Measurements from ENCODE around the gene HPD. TPM values are rescaled to one million over a fixed set of nuclear protein-coding genes. Genes with fewer than 3 reads are reported as not detected.

Gene HPD
- total RNA-seq, 1 donor from 2014 or later: 1.3 TPM

DNA sequence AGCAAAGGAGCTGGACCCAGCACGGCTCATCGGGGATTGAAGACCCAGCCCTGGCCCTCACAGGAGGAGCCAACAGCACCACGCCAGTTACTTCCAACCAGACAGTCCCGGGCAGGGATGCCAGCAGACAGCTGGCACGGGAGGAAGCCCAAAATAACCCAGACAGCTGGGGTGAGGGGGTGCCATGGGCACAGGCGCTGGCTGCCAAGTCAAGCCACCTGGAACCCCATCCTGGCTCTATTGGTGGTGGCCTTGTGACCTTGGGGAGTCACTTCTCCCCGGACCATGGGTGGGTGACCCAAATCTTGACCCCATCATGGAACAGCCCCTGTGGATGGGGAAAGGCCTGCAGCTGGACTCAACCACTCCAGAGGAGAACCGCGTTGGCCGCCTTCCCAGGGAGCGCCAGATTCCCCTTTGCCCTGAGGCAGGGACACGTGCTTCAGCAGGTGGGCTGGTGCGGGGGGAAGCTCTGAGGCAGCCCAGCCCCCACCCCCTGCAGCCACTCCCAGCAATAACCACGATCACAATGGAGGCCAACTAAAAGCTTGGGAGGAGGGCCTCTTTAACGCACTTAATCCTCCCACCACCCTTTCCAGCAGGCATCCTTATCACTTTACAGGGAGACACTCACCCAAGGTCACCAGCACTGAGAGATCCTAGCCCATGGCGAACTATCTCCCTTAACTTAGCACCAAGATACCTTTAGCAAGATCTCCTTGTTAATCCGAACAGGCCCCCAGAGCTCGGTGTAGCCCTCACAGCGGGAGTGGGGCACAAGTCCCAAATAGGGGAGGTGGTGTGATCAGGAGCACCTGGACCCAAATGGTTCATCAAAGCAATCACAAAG lies 60.5 kb downstream of the HPD start:
- Histone ChIP-seq H3K4me3 (peak overlapping the region; percentile 81), H3K4me1 (peaks cover 87% of the 10 kb centered on the region), H3K36me3 (peaks cover 9% of the 10 kb centered on the region), H3K27me3 (ENCODE audit: low read depth) (no peaks in the 10 kb centered on the region), H3K27ac (replicated peaks) (peak overlapping the region; percentile 100), H3K9me3 (replicated peaks) (no peaks in the 10 kb centered on the region)
- DNase-seq: peak; percentile 84
- TF ChIP-seq, protein P1, sequence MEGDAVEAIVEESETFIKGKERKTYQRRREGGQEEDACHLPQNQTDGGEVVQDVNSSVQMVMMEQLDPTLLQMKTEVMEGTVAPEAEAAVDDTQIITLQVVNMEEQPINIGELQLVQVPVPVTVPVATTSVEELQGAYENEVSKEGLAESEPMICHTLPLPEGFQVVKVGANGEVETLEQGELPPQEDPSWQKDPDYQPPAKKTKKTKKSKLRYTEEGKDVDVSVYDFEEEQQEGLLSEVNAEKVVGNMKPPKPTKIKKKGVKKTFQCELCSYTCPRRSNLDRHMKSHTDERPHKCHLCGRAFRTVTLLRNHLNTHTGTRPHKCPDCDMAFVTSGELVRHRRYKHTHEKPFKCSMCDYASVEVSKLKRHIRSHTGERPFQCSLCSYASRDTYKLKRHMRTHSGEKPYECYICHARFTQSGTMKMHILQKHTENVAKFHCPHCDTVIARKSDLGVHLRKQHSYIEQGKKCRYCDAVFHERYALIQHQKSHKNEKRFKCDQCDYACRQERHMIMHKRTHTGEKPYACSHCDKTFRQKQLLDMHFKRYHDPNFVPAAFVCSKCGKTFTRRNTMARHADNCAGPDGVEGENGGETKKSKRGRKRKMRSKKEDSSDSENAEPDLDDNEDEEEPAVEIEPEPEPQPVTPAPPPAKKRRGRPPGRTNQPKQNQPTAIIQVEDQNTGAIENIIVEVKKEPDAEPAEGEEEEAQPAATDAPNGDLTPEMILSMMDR (IDR thresholded peaks at IDR 0.05; ENCODE audit: borderline replicate concordance): no peak
- intact Hi-C loops (cut with micrococcal nuclease): no loop called here

GRCh38 chr12:121796855-121797751 lies 61.6 kb downstream of the HPD start:
- TF ChIP-seq, protein P1 (IDR thresholded peaks at IDR 0.05; ENCODE audit: borderline replicate concordance): peak; percentile 60
- peaks cover 93% of the 10 kb centered on the region for H3K4me1 ChIP-seq
- peak overlapping the region; percentile 81 for H3K4me3 ChIP-seq
- no peaks in the 10 kb centered on the region for H3K9me3 ChIP-seq (replicated peaks)
- H3K27me3 ChIP-seq (ENCODE audit: low read depth): no peaks in the 10 kb centered on the region
- intact Hi-C loops (cut with micrococcal nuclease): no loop called here
- H3K27ac ChIP-seq (replicated peaks): peak overlapping the region; percentile 100
- H3K36me3 ChIP-seq: peaks cover 9% of the 10 kb centered on the region
- DNase-seq: peak; percentile 96

GRCh38 chr12:121795034-121795968 lies 63.4 kb downstream of the HPD start:
- Histone ChIP-seq H3K27me3 (ENCODE audit: low read depth) (no peaks in the 10 kb centered on the region), H3K36me3 (peaks cover 9% of the 10 kb centered on the region), H3K9me3 (replicated peaks) (no peaks in the 10 kb centered on the region), H3K27ac (replicated peaks) (peak overlapping the region; percentile 100), H3K4me3 (peak overlapping the region; percentile 81), H3K4me1 (peaks cover 93% of the 10 kb centered on the region)
- DNase-seq: peak; percentile 89
- TF ChIP-seq, protein P1 (IDR thresholded peaks at IDR 0.05; ENCODE audit: borderline replicate concordance): peak; percentile 93
- intact Hi-C loops (cut with micrococcal nuclease): no loop called here

GRCh38 chr12:121794534-121795033 lies 64.1 kb downstream of the HPD start:
- Histone ChIP-seq H3K36me3 (peaks cover 9% of the 10 kb centered on the region), H3K4me1 (peaks cover 93% of the 10 kb centered on the region), H3K27me3 (ENCODE audit: low read depth) (no peaks in the 10 kb centered on the region), H3K27ac (replicated peaks) (peak overlapping the region; percentile 100), H3K9me3 (replicated peaks) (no peaks in the 10 kb centered on the region), H3K4me3 (peak overlapping the region; percentile 75)
- DNase-seq: no peak
- intact Hi-C loops (cut with micrococcal nuclease): loop anchor here (5.0 kb wide), 1 partner anchor 97 kb away; no protein-coding TSS in a partner anchor
- TF ChIP-seq, protein P1 (IDR thresholded peaks at IDR 0.05; ENCODE audit: borderline replicate concordance): no peak
